Spleen (tissue), 7 donors: Measurements from ENCODE around the gene ST3GAL4.

Source experiments
- CTCF ChIP-seq, 11 experiments: fragments of 200-600 bp in 7 of 11; fragments of 450-650 bp in 4 of 11; sonication (generic) in 4 of 11; IDR thresholded peaks in 8 of 11; conservative IDR thresholded peaks in 3 of 11; 1 replicate in 7 of 11; 2 replicates in 4 of 11; pipeline versions ENCODE4 v1.4.0 to v1.8.0; 2016 to 2021; ENCODE audit warnings: antibody characterized with exemption in 11 of 11, inconsistent platforms in 4 of 11, mild to moderate bottlenecking in 1 of 11
- POLR2AphosphoS5 ChIP-seq, 3 donors: sonication (generic); formaldehyde crosslinking; IDR thresholded peaks; one replicate each; pipeline ENCODE4 v1.5.1; 2017; ENCODE audit warnings: antibody characterized with exemption in 3 of 3
- donor health status: DM: no; HTN: no; CAD: no; lungs with moderate emphysema.
- donor health status: DM: no; HTN: no; CAD: no.
- donor health status: DM: no; HTN: no; CAD: no.

- TF ChIP-seq CTCF (IDR thresholded peaks at IDR 0.05 in 8 of 11, conservative IDR thresholded peaks at IDR 0.05 in 3 of 11) (no peak), POLR2AphosphoS5 (IDR thresholded peaks at IDR 0.05) (peak in 2 of 3 donors; percentile 23 to 30)
These were observed 83.2 kb downstream of the ST3GAL4 start for GRCh38 chr11:126438691-126439090.
